ENCODE data around the gene GLRX3.

Gene GLRX3

DNA sequence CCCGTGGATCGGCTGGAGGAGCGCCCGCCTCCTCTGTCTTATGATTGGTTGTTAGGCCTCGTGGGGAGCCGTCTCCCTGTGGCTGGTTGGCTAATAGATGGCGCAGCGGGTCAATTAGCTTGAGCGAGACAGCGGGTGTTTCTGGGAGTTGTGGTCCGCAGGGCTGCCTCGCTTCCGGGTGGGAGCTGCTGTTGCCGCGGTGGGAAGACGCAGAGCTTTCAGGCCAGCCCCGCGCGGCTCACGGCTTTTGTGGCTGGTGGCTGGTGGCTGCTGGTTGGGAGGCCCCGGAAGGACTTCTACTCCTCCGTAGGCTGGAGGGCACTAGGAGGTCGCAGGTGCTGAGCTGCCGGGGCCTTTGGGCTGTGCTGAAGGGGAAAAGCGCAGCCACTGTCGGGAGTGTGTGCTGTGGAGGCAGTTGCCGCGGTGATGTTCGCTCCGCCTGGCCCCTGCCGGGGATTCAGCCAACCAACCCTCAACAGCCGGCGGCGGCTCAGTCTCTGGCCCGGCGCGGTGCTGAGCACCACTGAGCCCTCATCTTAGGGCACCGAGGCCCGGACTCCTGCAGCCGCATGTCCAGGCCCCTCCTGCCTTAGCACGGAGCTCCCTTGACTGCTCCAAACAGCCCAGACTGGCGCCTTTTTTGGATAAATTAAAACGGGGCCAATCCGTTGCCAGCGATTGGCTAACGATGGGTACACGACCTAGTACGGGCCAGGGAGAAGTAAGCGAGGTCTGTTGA is 24.9 kb upstream of the GLRX3 start (continued):
- peak; percentile 39; the same call in 1 of the 2 replicates for TF ChIP-seq ZBTB7A (tag by site-specific recombination; IDR thresholded peaks at IDR 0.05; ENCODE audit: low read depth)
- TF ChIP-seq ZNF610 (tag by site-specific recombination; IDR thresholded peaks at IDR 0.05; ENCODE audit: borderline replicate concordance) = peak; percentile 40; the same call in 1 of the 2 replicates
- peak; percentile 46; the same call in 1 of the 2 replicates for TF ChIP-seq ZNF391 (tag by site-specific recombination; IDR thresholded peaks at IDR 0.05; ENCODE audit: borderline replicate concordance, low read depth)
- 0 out of 2 replicates have a peak, but pooled peaks have one; percentile 12 for TF ChIP-seq ZFP69B (tag by site-specific recombination; IDR thresholded peaks at IDR 0.05)
- TF ChIP-seq ZIC2 (tag by site-specific recombination; IDR thresholded peaks at IDR 0.05) = peak; percentile 42
- TF ChIP-seq ZXDB (tag by site-specific recombination; IDR thresholded peaks at IDR 0.05) = peak; percentile 68
- peak; percentile 86 for TF ChIP-seq ZBTB17 (tag by site-specific recombination; IDR thresholded peaks at IDR 0.05)
- no peak; the same call in 1 of the 2 replicates for TF ChIP-seq OSR2 (tag by site-specific recombination; IDR thresholded peaks at IDR 0.05)
- TF ChIP-seq ZNF580 (tag by site-specific recombination; IDR thresholded peaks at IDR 0.05) = 0 out of 2 replicates have a peak, but pooled peaks have one; percentile 8
- no peak for TF ChIP-seq ZNF132 (tag by site-specific recombination; IDR thresholded peaks at IDR 0.05; ENCODE audit: borderline replicate concordance)
- TF ChIP-seq ZNF121 (tag by site-specific recombination; IDR thresholded peaks at IDR 0.05) = peak; percentile 8; the same call in 1 of the 2 replicates
- TF ChIP-seq SCRT2 (tag by site-specific recombination; IDR thresholded peaks at IDR 0.05) = peak; percentile 52; the same call in 1 of the 2 replicates
- peak; percentile 51 for TF ChIP-seq ZBTB48 (tag by site-specific recombination; IDR thresholded peaks at IDR 0.05)
- TF ChIP-seq, protein P1, sequence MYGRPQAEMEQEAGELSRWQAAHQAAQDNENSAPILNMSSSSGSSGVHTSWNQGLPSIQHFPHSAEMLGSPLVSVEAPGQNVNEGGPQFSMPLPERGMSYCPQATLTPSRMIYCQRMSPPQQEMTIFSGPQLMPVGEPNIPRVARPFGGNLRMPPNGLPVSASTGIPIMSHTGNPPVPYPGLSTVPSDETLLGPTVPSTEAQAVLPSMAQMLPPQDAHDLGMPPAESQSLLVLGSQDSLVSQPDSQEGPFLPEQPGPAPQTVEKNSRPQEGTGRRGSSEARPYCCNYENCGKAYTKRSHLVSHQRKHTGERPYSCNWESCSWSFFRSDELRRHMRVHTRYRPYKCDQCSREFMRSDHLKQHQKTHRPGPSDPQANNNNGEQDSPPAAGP (tag by site-specific recombination; IDR thresholded peaks at IDR 0.05) = 0 out of 2 replicates have a peak, but pooled peaks have one; percentile 14
- TF ChIP-seq ZNF76 (tag by site-specific recombination; IDR thresholded peaks at IDR 0.05; ENCODE audit: borderline replicate concordance, low read depth) = peak; percentile 93
- TF ChIP-seq ZNF138 (tag by site-specific recombination; IDR thresholded peaks at IDR 0.05; ENCODE audit: borderline replicate concordance) = no peak
- TF ChIP-seq, protein P2, sequence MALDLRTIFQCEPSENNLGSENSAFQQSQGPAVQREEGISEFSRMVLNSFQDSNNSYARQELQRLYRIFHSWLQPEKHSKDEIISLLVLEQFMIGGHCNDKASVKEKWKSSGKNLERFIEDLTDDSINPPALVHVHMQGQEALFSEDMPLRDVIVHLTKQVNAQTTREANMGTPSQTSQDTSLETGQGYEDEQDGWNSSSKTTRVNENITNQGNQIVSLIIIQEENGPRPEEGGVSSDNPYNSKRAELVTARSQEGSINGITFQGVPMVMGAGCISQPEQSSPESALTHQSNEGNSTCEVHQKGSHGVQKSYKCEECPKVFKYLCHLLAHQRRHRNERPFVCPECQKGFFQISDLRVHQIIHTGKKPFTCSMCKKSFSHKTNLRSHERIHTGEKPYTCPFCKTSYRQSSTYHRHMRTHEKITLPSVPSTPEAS (tag by site-specific recombination; IDR thresholded peaks at IDR 0.05) = peak; percentile 40; the same call in 1 of the 2 replicates
- peak; percentile 78; the same call in 1 of the 2 replicates for TF ChIP-seq ZNF501 (tag by site-specific recombination; IDR thresholded peaks at IDR 0.05)
- TF ChIP-seq ZFHX2 (tag by site-specific recombination; conservative IDR thresholded peaks at IDR 0.05) = peak; percentile 4; the same call in 1 of the 2 replicates
- TF ChIP-seq ZNF24 (tag by site-specific recombination; IDR thresholded peaks at IDR 0.05) = 0 out of 2 replicates have a peak, but pooled peaks have one; percentile 25
- peak; percentile 33 for TF ChIP-seq ZNF335 (tag by site-specific recombination; conservative IDR thresholded peaks at IDR 0.05)
- TF ChIP-seq ZNF843 (tag by site-specific recombination; IDR thresholded peaks at IDR 0.05) = peak; percentile 33; the same call in 1 of the 2 replicates
- TF ChIP-seq, protein P3, sequence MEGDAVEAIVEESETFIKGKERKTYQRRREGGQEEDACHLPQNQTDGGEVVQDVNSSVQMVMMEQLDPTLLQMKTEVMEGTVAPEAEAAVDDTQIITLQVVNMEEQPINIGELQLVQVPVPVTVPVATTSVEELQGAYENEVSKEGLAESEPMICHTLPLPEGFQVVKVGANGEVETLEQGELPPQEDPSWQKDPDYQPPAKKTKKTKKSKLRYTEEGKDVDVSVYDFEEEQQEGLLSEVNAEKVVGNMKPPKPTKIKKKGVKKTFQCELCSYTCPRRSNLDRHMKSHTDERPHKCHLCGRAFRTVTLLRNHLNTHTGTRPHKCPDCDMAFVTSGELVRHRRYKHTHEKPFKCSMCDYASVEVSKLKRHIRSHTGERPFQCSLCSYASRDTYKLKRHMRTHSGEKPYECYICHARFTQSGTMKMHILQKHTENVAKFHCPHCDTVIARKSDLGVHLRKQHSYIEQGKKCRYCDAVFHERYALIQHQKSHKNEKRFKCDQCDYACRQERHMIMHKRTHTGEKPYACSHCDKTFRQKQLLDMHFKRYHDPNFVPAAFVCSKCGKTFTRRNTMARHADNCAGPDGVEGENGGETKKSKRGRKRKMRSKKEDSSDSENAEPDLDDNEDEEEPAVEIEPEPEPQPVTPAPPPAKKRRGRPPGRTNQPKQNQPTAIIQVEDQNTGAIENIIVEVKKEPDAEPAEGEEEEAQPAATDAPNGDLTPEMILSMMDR (tag by site-specific recombination; IDR thresholded peaks at IDR 0.05) = peak; percentile 44
- peak; percentile 61 for TF ChIP-seq ZNF692 (tag by site-specific recombination; IDR thresholded peaks at IDR 0.05)
- TF ChIP-seq ZNF791 (tag by site-specific recombination; IDR thresholded peaks at IDR 0.05) = no peak
- peak; percentile 83; the same call in 1 of the 2 replicates for TF ChIP-seq ZNF2 (tag by site-specific recombination; IDR thresholded peaks at IDR 0.05)
- TF ChIP-seq, protein P4, sequence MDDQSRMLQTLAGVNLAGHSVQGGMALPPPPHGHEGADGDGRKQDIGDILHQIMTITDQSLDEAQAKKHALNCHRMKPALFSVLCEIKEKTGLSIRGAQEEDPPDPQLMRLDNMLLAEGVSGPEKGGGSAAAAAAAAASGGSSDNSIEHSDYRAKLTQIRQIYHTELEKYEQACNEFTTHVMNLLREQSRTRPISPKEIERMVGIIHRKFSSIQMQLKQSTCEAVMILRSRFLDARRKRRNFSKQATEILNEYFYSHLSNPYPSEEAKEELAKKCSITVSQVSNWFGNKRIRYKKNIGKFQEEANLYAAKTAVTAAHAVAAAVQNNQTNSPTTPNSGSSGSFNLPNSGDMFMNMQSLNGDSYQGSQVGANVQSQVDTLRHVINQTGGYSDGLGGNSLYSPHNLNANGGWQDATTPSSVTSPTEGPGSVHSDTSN (CRISPR knock-in tag; IDR thresholded peaks at IDR 0.05) = 0 out of 2 replicates have a peak, but pooled peaks have one; percentile 7
- TF ChIP-seq ZNF184 (tag by site-specific recombination; IDR thresholded peaks at IDR 0.05) = no peak
- no peak; the same call in 1 of the 2 replicates for TF ChIP-seq ZNF324 (tag by site-specific recombination; IDR thresholded peaks at IDR 0.05)
